Inflammatory macrophage (primary cell): ENCODE measurements around the gene PIK3C3.

Experiments
- DNase-seq, 2 donors: peaks; one replicate each; pipeline ENCODE4 v3.0.0-alpha.2; 2020 to 2022

PIK3C3 gene

GRCh38 chr18:41966943-41967342 is 11.9 kb downstream of the PIK3C3 start:
- DNase-seq, result no peak

DNA sequence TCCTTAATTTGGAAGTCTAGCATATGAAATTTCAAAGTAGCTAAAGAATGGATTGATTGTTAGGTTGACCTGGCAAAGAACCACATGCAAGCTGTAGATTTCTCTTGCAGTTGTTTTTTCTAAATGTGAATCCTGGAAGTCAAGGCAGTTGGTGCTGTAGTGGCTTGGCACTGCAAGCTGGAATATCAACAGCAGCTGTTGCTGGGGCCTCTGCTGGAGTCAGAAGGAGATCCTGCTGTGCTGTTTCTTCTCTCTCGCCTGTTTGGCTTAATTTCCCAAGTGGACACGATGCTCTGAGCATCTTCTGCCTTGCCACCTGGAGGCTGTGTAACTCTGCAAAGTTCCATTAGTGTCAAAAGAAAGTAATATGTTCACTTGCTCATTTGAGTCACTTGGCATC is 12.6 kb downstream of the PIK3C3 start:
- no peak for DNase-seq

DNA sequence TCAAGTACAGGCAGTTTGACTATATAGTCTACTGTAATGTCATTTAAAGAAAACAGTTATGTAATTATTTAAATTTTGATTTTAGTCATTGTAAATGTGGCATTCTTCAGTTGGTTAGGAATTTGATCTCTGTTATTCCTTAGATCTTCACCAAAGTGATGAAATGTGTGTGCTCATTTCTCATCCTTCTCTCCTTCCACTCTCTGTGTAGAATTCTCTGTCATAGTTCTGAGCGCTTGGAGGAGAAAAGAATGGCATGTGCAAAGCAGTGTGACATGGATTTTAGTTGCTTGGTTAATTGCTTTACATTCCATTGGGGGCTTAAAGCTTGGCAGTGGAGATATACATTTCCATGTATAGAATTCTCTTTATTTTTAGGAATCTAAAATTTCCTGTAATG is 14.8 kb downstream of the PIK3C3 start:
- no peak for DNase-seq

- no peak for DNase-seq
Measured at GRCh38 chr18:41972067-41972925, 17.3 kb downstream of the PIK3C3 start.

DNA sequence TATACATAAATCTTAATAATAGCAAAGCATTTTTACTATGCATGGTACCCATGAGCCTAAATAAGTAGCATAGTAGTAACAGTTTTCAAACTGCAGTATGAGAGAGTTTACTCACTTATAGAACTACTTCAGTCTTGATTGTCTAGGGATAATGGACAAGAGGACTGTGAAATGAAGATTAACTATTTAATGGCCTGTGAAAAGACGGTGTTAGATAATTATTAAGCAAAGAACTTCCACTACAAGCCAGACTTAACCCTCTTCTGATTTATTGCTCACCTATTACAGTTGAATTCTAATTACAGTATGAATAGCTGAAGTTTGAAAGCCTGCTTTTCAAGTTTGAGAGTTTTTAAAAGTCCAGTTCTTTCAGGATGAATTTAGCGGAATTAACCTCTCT is 18.9 kb downstream of the PIK3C3 start:
- no peak for DNase-seq

GRCh38 chr18:41974796-41975201 is 19.8 kb downstream of the PIK3C3 start:
- no peak for DNase-seq

GRCh38 chr18:41975284-41975683 is 20.2 kb downstream of the PIK3C3 start:
- DNase-seq, result no peak

- DNase-seq, result peak; percentile 16 to 17
Measured at GRCh38 chr18:41977233-41977632, 22.2 kb downstream of the PIK3C3 start.

DNA sequence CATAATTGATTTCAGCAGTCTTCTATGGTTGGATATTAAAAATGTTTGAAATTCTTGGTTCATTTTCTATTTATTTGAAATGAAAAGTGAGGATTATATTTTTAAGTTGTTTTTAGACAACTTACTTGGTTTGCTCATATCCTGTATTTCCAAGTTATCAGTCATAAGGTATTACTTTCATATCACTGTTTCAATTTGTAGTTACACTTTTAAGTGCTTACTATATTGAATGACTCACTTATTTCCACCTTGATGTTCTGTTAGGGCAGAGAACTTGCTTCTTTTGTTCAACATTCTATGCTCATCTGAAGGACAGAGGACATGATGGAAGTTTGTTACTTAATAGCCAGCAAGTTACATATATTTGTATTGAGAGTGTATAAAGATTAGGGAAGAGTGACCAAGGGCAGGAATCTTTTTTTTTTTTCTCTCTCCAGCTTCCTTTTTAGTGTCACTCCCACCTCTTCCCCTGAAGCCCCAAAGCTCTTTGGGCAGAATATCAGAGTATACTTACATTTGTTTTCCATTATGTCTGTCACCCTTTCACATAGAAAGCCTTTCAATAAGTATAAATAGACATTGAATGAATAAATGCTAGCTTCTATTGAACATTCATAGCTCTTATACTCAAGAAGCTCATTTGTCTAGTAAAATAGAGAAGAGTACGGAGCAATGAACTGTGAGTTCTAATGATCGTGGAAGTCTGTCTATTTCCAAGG is 28.1 kb downstream of the PIK3C3 start:
- DNase-seq, result peak; percentile 17 to 24

GRCh38 chr18:41985914-41986313 is 30.9 kb downstream of the PIK3C3 start:
- no peak for DNase-seq

- DNase-seq, result no peak
Measured at GRCh38 chr18:41989508-41989907, 34.5 kb downstream of the PIK3C3 start.

- no peak for DNase-seq
Measured at GRCh38 chr18:41992066-41992465, 37.0 kb downstream of the PIK3C3 start.

- DNase-seq, result peak in 1 of 2 donors; percentile 8
Measured at GRCh38 chr18:41992703-41993102, 37.7 kb downstream of the PIK3C3 start.

DNA sequence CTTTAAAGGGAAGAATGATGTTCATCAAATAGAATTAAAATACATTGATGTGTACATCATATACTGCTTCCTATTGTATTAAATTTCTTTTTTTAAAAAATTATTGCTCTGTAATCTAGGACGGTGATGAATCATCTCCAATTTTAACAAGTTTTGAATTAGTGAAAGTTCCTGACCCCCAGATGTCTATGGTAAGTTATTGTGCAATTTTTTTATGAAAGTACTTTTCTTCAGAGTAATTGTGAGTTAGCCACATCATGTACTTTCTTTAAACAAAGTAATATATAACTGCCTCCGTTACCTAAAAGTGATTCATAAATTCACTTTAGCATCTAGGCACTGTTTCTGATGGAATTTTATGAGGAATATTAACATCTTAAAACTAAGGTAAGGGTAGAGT is 38.1 kb downstream of the PIK3C3 start:
- no peak for DNase-seq

DNA sequence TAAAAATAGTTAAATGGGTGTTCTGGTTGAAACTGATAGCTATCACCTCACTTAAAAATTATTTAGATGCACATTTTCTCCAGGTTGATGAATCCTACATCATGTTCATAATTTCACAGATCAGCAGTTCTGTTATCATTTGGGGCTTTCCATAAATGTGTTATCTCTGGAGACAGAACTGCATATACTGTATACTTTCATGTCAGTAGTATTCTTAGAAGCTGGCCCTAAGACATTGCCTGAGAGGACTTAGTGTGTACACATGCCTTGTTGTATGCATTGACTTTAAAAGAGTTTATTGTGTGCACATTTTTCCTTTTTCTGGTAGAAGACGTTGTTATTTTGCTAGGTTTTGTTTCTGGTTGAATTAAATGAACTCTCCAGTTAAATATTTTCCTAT is 41.0 kb downstream of the PIK3C3 start:
- DNase-seq, result no peak

DNA sequence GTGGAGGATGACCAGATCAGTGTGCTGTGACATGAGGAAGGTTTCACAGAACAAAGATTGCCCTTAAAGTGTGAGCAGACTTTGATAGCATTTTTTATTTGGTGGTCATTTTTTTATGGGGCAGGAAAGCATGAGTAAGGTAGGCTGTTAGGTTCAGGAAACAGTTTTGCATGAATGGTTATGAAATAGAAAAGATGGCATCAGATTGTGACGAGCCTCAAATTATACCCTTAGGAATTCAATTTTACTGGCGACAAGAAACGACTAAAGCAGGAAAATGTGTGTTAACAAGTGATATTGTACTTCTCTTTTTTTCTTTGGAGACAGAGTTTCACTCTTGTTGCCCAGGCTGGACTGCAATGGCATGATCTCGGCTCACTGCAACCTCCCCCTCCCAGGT is 44.7 kb downstream of the PIK3C3 start:
- no peak for DNase-seq

GRCh38 chr18:42001801-42002200 is 46.8 kb downstream of the PIK3C3 start:
- DNase-seq, result no peak

DNA sequence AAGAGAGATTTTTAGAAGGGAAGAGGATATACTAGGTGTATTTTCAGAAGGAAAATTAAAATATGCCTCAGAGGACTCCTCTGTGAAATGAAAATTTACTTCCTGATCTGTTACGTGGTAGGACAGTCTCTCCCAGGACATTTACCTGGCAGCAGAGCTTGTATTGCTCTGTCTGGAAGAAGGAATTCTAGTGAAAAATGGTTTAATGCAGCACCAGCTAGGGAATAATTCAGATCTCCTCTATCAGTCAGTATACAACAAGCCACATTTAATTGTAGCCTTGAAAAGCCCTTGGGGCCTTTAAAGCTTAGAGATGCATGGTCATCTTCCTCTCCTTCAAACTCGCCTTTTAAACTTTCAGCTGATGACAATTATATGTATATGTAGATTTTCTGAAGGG is 49.6 kb downstream of the PIK3C3 start:
- no peak for DNase-seq

DNA sequence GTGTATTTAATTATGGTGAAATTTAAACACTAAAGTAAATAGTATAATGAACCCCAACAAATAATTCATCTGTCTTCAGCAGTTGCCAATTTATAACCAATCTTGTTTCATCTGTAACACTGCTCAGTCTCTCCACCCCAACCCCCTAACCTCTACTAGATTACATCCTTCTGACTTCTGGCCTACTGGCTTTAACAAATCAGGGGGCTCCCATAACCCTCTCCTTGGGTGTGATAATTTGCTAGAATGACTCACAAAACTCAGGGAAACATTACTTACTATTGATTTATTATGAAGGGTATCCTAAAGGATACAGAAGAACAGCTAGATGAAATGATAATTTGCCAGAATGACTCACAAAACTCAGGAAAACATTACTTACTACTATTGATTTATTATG is 50.7 kb downstream of the PIK3C3 start:
- no peak for DNase-seq

- DNase-seq, result peak in 1 of 2 donors; percentile 31
Measured at GRCh38 chr18:42009457-42009856, 54.4 kb downstream of the PIK3C3 start.

DNA sequence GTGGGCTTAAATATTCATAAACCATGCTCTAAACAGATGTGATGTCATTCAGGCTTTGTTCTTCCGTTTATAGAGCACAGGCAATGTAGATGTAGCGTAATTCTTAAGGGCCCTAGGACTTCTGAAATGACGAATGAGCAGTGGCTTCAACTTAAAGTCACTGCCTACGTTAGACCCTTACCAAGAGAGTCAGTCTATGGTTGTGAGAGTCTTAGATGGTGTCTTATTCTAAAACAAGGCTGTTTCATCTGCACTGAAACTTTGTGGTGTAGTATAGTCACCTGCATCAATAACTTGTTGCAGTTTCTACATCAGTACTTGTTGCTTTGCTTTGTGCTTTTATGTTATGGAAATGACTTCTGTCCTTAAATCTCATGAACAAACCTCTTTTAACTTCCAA is 56.0 kb downstream of the PIK3C3 start:
- no peak for DNase-seq

- DNase-seq, result no peak
Measured at GRCh38 chr18:42018831-42019230, 63.8 kb downstream of the PIK3C3 start.

- DNase-seq, result no peak
Measured at GRCh38 chr18:42024131-42024530, 69.1 kb downstream of the PIK3C3 start.

DNA sequence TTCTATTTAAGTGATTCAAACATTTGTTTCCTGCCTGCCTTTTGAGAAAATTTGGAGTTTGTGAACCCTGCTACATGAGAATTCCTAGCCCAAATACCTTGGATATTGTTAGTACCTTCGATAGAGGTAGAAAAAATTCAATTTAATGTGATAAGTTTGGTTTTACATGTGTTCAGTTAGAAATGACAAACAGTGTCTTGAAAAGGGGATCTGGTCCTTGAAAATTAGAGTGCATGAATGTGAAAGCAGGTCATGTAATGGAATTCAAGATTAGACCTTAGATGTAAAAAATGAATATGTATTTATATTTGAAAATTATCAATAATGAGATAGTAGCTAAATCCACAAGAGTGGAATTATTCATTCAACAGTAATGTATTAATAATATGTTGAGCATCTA is 70.5 kb downstream of the PIK3C3 start:
- DNase-seq, result no peak
